Smooth muscle cell of the brain vasculature (primary cell): Measurements from ENCODE around the gene ACSL5.
"Not testable (repeated sequence)": the region's sequence is repeated elsewhere in the genome, so short reads cannot be mapped to it uniquely, and the experiment has no call there.

Source experiments
- DNase-seq: peaks from one replicate; pipeline ENCODE4 v3.0.0-alpha.2; 2012; ENCODE audit warnings: low read depth, low spot score

Gene ACSL5

DNA sequence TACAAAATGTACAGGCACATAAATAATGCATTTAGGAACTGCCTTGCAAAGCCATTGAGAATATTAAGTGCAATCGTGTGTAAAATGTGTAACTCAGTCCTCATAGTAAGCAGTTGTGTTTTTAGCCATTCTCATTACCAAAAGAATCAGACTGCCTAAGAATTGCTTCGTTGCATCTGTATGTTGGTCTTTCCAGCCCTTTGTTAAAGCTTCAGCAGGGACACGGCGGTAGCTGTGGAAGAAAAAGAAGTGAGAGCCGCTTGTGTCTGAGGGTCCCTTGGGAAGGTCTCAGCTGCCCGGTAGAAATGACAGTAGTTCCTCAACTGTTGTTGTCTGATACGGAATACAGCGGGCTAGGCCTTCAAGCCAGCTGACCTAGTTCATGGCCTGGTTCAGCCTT is 22.8 kb upstream of the ACSL5 start:
- no peak for DNase-seq

DNA sequence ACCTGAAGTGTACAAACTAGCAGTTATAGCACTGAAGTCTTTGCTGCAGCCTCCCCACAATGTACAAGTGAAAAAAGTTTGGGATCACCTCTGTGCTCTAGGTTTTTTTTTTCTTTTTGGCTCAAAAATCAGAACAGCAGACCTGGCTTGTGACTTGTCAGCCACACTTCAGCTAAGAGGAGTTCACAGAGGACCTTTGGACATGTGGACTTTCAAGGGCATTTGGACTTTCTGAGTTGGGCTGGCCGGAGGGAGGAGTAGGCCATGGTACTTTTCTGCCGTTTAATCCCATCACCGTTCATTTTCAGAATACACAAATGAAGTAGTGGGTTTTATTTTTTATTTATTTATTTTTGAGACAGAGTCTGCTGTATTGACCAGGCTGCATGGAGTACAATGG is 21.9 kb upstream of the ACSL5 start:
- no peak for DNase-seq

DNA sequence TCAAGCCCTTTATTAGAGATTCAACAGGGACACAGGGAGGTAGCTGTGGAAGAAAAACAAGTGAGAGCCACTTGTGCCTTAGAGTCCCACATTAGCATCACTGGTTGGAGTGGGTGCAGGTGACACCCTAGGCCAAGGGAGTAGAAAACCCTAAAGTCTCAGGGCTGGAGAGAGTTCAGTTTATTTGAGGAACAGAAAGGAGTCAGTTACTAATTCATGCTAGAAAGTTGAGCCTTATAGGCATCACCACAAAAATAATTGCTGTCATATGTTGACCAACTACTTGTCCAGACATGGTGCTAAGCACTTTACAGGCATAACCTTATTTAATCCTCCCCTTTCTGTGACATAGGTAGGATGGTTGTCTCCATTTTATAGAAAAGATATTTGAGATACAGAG is 20.9 kb upstream of the ACSL5 start:
- DNase-seq = no peak

DNA sequence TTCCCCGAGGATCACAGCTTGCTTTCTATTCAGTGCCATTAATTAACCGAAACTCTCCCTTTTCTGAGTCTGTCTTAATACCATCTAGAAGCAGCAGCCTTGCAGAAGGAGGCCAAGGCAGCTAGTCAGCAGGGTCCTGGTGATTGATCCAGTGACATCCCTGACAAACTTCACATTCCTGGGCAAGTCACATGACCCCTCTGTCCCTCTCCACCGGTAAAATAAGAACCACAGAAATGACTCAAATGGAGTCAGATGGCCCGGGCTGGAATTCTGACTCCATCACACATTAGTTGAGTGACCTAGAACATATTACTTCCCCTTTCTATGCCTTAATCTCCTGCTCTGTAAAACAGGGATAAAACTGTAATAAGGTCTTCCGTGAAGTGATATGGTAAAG is 17.2 kb upstream of the ACSL5 start:
- no peak for DNase-seq

DNA sequence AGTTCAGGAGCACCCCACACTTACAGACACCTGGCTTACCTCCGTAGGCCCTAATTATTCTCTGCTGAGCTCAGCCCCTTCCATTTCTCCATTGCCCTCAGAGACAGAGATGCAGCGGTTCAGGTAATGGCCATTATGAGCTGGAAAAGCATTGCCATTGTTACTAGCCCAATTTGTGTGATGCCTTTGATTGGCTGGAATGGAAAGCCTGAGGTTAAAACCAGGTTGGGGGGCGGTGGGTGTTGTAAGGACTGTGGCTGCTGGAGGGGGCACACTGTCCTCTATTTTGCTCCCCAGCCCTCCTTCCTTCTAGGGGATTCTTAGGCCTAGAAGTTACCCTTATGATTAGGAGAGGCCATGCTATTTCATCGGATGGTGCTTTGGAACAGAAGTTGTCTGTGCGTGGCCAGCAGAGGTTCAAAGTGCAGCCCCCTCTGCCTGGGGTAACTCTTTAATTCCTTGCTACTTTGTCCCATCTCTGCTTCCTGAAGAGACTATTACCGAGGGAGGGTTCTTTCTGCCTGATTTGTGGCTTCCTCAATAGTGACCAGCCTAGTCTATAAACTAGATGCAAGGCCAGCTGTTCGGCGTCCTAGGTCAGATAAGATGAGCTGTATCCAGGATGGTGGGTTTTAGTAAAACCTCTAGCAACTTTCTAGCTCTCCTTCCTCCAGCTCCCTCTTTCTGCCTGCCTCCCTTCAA is 14.2 kb upstream of the ACSL5 start:
- DNase-seq = no peak

- DNase-seq = no peak
Measured at GRCh38 chr10:112360308-112361270, 13.3 kb upstream of the ACSL5 start.

GRCh38 chr10:112361951-112362751 is 11.8 kb upstream of the ACSL5 start:
- DNase-seq = no peak

DNA sequence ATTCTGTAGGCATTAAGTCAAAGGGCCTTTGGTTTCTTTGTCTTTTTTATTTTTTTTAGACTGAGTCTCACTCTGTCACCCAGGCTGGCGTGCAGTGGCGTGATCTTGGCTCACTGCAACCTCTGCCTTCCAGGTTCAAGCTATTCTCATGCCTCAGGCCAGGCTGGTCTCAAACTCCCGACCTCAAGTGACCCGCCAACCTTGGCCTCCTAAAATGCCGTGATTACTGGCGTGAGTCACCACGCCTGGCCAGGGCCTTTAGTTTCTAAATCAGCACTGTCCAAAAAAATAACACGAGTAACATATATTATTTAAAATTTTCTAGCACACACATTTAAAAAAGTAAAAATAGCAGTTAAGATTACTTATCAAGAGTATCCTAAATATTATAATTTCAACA is 11.1 kb upstream of the ACSL5 start:
- DNase-seq = no peak

GRCh38 chr10:112363696-112364688 is 9.9 kb upstream of the ACSL5 start:
- no peak for DNase-seq

DNA sequence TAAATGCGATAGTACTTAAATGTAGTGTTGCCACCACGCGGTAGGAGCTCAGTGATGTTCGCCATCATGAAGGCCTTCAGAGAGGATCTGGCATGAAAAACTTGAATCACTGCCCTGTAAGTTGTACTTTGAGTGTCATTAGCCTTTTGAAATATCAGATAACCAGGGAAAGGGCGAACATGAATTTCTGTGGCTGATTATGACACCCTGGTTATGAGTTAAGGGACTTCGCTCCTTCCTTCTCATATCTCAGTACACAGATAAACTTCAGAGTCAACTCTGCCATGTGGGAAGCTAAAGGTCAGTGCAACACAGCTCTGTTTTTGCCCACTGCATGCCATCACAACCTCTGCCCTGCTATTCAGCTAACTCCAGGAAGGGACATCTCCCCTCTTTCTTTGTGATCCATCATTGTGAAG is 8.9 kb upstream of the ACSL5 start:
- no peak for DNase-seq

DNA sequence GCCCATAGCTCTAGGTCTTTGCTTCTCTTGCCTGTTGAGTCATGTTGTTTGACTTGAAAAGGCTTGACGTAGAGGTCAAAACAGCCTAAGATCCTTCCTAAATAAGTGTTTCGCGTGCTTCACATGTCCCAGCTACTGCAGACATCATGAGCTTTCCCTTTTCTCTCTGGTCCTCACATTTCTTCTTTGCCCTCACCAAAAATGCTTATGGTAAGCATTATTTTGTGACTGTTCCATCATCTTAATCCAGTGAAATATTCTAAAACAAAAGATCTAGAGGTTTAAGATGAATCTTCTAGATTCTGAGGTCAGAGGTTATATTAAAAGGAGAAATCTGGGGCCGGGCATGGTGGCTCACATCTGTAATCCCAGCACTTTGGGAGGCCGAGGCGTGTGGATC is 8.5 kb upstream of the ACSL5 start:
- no peak for DNase-seq

- DNase-seq = no peak
Measured at GRCh38 chr10:112366992-112367391, 6.9 kb upstream of the ACSL5 start.

GRCh38 chr10:112367516-112367915 is 6.4 kb upstream of the ACSL5 start:
- DNase-seq = no peak

- DNase-seq = no peak
Measured at GRCh38 chr10:112369495-112370423, 4.2 kb upstream of the ACSL5 start.

GRCh38 chr10:112370424-112370819 is 3.5 kb upstream of the ACSL5 start:
- no peak for DNase-seq

DNA sequence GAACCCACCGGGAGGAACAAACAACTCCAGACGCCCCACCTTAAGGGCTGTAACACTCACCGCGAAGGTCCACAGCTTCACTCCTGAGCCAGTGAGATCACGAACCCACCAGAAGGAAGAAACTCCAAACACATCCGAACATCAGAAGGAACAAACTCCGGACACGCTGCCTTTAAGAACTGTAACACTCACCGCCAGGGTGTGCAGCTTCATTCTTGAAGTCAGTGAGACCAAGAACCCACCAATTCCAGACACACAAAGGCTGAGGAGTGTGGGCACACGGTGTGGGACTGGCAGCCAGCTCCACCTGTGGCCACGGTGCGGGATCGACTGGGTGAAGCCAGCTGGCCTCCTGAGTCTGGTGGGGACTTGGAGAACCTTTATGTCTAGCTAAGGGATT is 2.6 kb upstream of the ACSL5 start:
- DNase-seq = not testable (repeated sequence)

GRCh38 chr10:112372182-112372810 is 1.6 kb upstream of the ACSL5 start:
- not testable (repeated sequence) for DNase-seq

DNA sequence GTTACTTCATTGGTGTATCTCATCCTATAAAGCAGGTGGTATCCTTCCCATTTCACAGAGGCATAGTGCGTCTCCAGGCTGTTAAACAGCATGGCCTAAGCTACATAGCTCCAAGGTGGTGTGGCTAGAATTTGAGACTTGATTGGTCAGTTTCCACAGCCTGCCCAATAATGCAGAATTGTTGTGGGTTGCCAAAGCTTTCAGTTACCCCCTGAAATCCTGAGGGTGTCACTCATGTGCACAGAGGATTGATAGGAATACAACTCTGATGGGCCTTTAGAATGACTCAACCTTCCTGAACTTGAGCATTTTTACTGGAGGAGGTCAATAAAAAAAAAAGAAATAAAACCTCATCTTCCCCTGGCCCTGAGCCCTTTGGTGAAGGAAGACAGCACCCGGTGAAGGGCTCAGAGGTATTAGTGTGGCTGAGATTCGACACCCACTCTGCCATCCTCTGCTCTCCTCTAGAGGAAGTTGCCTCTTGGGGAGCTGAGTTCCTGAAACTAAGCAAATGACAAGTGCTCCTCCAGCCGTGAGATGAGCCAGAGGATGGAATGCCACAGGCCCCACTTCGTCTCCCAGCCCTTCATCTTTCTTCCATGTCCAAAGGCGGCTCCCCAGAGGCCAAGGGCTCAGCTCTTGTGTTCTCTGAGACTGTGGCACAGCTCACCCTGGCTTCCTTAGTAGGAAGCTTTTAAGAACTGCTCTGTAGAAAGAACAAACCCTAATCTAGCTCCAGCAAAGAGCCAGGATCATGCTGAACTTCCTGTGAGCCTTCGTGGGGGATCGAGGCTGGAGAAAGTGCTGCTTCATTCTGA is 1.0 kb downstream of the ACSL5 start:
- no peak for DNase-seq
